H1 (cell line): ENCODE data around the gene CEP250. TPM values are rescaled to one million over a fixed set of nuclear protein-coding genes. Genes with fewer than 3 reads are reported as not detected.

Experiments
- CTCF ChIA-PET: fragments of 300-600 bp; sonication (Branson Sonifier 250); formaldehyde crosslinking; loops from one replicate; lab custom pipeline; 2021; ENCODE audit not compliant: partially characterized antibody; lab: Charles Lee
- POLR2A ChIA-PET: fragments of 300-600 bp; sonication (Branson Sonifier 250); formaldehyde crosslinking; loops from one replicate; lab custom pipeline; 2021; ENCODE audit warnings: inconsistent platforms; ENCODE audit not compliant: partially characterized antibody; lab: Charles Lee
- DNase-seq, 2 experiments: peaks; one replicate each; pipeline versions ENCODE4 v3.0.0 to v3.0.0-alpha.2; 2010 to 2022; ENCODE audit warnings: low spot score in 2 of 2, low read depth in 1 of 2, mixed read lengths in 1 of 2
- FAIRE-seq: peaks from 2 replicates; lab custom pipeline; 2011; peaks lifted over from hg19 to GRCh38; lab: Jason Lieb, UNC
- H2AFZ ChIP-seq: 2 replicates; pipeline ENCODE4 v1.8.1; 2012; ENCODE audit warnings: low read length, inconsistent platforms
- H2AK5ac ChIP-seq: 2 replicates; pipeline ENCODE4 v1.6.1; 2013; ENCODE audit warnings: low read depth, low read length
- H2BK120ac ChIP-seq: replicated peaks from 2 replicates; pipeline ENCODE3; 2013; ENCODE audit warnings: low read depth, low read length, inconsistent platforms
- H2BK12ac ChIP-seq: 2 replicates; pipeline ENCODE4 v1.6.1; 2013; ENCODE audit warnings: low read depth, low read length
- H2BK15ac ChIP-seq: 2 replicates; pipeline ENCODE4 v1.6.1; 2013; ENCODE audit warnings: low read length
- H2BK20ac ChIP-seq: 2 replicates; pipeline ENCODE4 v1.6.1; 2013; ENCODE audit warnings: low read length
- H2BK5ac ChIP-seq: 2 replicates; pipeline ENCODE4 v1.6.1; 2013; ENCODE audit warnings: low read depth, low read length
- H3K14ac ChIP-seq: 2 replicates; pipeline ENCODE4 v1.6.1; 2013; ENCODE audit warnings: inconsistent platforms; ENCODE audit not compliant: insufficient read length
- H3K18ac ChIP-seq: 2 replicates; pipeline ENCODE4 v1.6.1; 2013; ENCODE audit warnings: low read length; ENCODE audit errors: extremely low read depth
- H3K23ac ChIP-seq: 2 replicates; pipeline ENCODE4 v1.6.1; 2013; ENCODE audit warnings: inconsistent platforms; ENCODE audit not compliant: insufficient read length
- H3K23me2 ChIP-seq: 2 replicates; pipeline ENCODE4 v1.6.1; 2013; ENCODE audit warnings: low read depth, low read length
- H3K27ac ChIP-seq: 2 replicates; pipeline ENCODE4 v1.6.1; 2011; ENCODE audit warnings: low read depth, low read length, inconsistent platforms
- H3K27me3 ChIP-seq, 4 experiments: replicated peaks in 1 of 4; 1 replicate in 1 of 4; 2 replicates in 3 of 4; pipeline versions ENCODE4 v1.6.1 to v1.8.1; 2011 to 2013; ENCODE audit warnings: low read length in 3 of 4, mild to moderate bottlenecking in 3 of 4, inconsistent platforms in 2 of 4, mixed read lengths in 2 of 4, moderate library complexity in 1 of 4; ENCODE audit not compliant: control insufficient read depth in 3 of 4, insufficient read depth in 3 of 4; ENCODE audit errors: extremely low read depth in 1 of 4
- H3K36me3 ChIP-seq, 4 experiments: 2 replicates each; pipeline versions ENCODE4 v1.6.1 to v1.8.1; 2011 to 2013; ENCODE audit warnings: mild to moderate bottlenecking in 4 of 4, low read length in 3 of 4, moderate library complexity in 2 of 4, control low read depth in 1 of 4, inconsistent platforms in 1 of 4; ENCODE audit not compliant: insufficient read depth in 4 of 4, control insufficient read depth in 2 of 4
- H3K4ac ChIP-seq: replicated peaks from 2 replicates; pipeline ENCODE3; 2013; ENCODE audit warnings: low read length, low read depth, mixed read lengths, inconsistent platforms; ENCODE audit not compliant: insufficient read length
- H3K4me1 ChIP-seq, 4 experiments: replicated peaks in 1 of 4; 1 replicate in 1 of 4; 2 replicates in 3 of 4; pipeline versions ENCODE4 v1.6.1 to v1.8.1; 2011 to 2013; ENCODE audit warnings: low read length in 3 of 4, inconsistent platforms in 2 of 4, mixed read lengths in 1 of 4; ENCODE audit not compliant: insufficient read depth in 4 of 4, control insufficient read depth in 3 of 4
- H3K4me2 ChIP-seq, 2 experiments: 2 replicates each; pipeline versions ENCODE4 v1.6.1 to v1.8.1; 2011 to 2013; ENCODE audit warnings: low read depth in 2 of 2, low read length in 2 of 2, control low read depth in 1 of 2, inconsistent platforms in 1 of 2, mild to moderate bottlenecking in 1 of 2; ENCODE audit not compliant: insufficient read depth in 1 of 2
- H3K4me3 ChIP-seq, 4 experiments: fragments of 200-600, 300-600 bp in 1 of 4; sonication (generic), shearing (Covaris generic), sonication (Bioruptor Twin) in 1 of 4; 2 replicates each; pipeline versions ENCODE4 v1.5.1 to v1.8.1; 2011 to 2016; ENCODE audit warnings: low read length in 4 of 4, low read depth in 3 of 4, control low read depth in 2 of 4, inconsistent platforms in 2 of 4, mild to moderate bottlenecking in 2 of 4, mixed read lengths in 1 of 4, moderate library complexity in 1 of 4; ENCODE audit not compliant: insufficient read depth in 2 of 4; ENCODE audit errors: extremely low read depth in 1 of 4
- H3K56ac ChIP-seq: replicated peaks from 2 replicates; pipeline ENCODE3; 2013; ENCODE audit warnings: low read depth, mild to moderate bottlenecking, mixed read lengths, low read length, inconsistent platforms; ENCODE audit not compliant: insufficient read length
- H3K79me1 ChIP-seq: 2 replicates; pipeline ENCODE4 v1.6.1; 2013; ENCODE audit warnings: low read depth, low read length, control low read depth
- H3K79me2 ChIP-seq, 2 experiments: 2 replicates each; pipeline versions ENCODE4 v1.6.1 to v1.8.1; 2012 to 2013; ENCODE audit warnings: low read length in 2 of 2, mild to moderate bottlenecking in 2 of 2, inconsistent platforms in 1 of 2; ENCODE audit not compliant: insufficient read depth in 2 of 2, control insufficient read depth in 1 of 2
- H3K9ac ChIP-seq, 4 experiments: replicated peaks in 1 of 4; 1 replicate in 1 of 4; 2 replicates in 3 of 4; pipeline versions ENCODE4 v1.6.1 to v1.8.1; 2011 to 2013; ENCODE audit warnings: low read depth in 3 of 4, low read length in 3 of 4, control low read depth in 2 of 4, mild to moderate bottlenecking in 2 of 4, moderate library complexity in 2 of 4, inconsistent platforms in 1 of 4; ENCODE audit errors: extremely low read depth in 1 of 4
- H3K9me3 ChIP-seq, 2 experiments: 2 replicates each; pipeline versions ENCODE4 v1.6.1 to v1.8.1; 2012 to 2013; ENCODE audit warnings: mild to moderate bottlenecking in 2 of 2, moderate library complexity in 2 of 2, control low read depth in 1 of 2, inconsistent platforms in 1 of 2, low read depth in 1 of 2, low read length in 1 of 2, mixed read lengths in 1 of 2; ENCODE audit not compliant: insufficient read depth in 2 of 2
- H4K20me1 ChIP-seq, 2 experiments: replicated peaks in 1 of 2; 2 replicates each; pipeline versions ENCODE3 to v1.8.1; 2011 to 2013; ENCODE audit warnings: inconsistent platforms in 2 of 2, low read length in 2 of 2, mild to moderate bottlenecking in 1 of 2; ENCODE audit not compliant: insufficient read depth in 2 of 2, control insufficient read depth in 1 of 2
- H4K5ac ChIP-seq: 2 replicates; pipeline ENCODE4 v1.6.1; 2013; ENCODE audit warnings: low read length, low read depth, mixed read lengths, inconsistent platforms; ENCODE audit not compliant: insufficient read length
- H4K8ac ChIP-seq: 2 replicates; pipeline ENCODE4 v1.8.0; 2013; ENCODE audit warnings: mild to moderate bottlenecking, moderate library complexity, low read length, inconsistent platforms; ENCODE audit not compliant: insufficient read depth; ENCODE audit errors: extremely low read depth
- H4K91ac ChIP-seq: replicated peaks from 2 replicates; pipeline ENCODE3; 2013; ENCODE audit warnings: low read length, mixed read lengths, inconsistent platforms; ENCODE audit not compliant: insufficient read length
- ATF2 ChIP-seq: IDR thresholded peaks from 2 replicates; pipeline ENCODE4 v1.6.1; 2012; ENCODE audit warnings: low read length, inconsistent platforms
- CBX5 ChIP-seq: fragments of 300-800, 300-1000 bp; sonication (generic); IDR thresholded peaks from 2 replicates; pipeline ENCODE4 v1.7.1; 2016; ENCODE audit warnings: antibody characterized with exemption, low read length, low read depth
- KDM1A ChIP-seq: fragments of 200-600, 300-600 bp; sonication (generic); IDR thresholded peaks from 2 replicates; pipeline ENCODE4 v1.7.1; 2016; ENCODE audit warnings: mild to moderate bottlenecking, low read length, borderline replicate concordance
- MAX ChIP-seq: IDR thresholded peaks from 2 replicates; pipeline ENCODE4 v1.6.1; 2012; ENCODE audit warnings: inconsistent platforms
- POU5F1 ChIP-seq: IDR thresholded peaks from 2 replicates; pipeline ENCODE4 v1.6.1; 2011; ENCODE audit warnings: low read depth, mild to moderate bottlenecking, low read length, moderate library complexity
- SP2 ChIP-seq: IDR thresholded peaks from 2 replicates; pipeline ENCODE4 v1.6.1; 2012; ENCODE audit warnings: mild to moderate bottlenecking, low read length, inconsistent platforms
- WGBS, 2 experiments: shearing (Covaris generic) in 1 of 2; methylation state at CpG; one replicate each; pipeline versions ENCODE4 v1.1.6 to v1.1.7; 2013 to 2015; ENCODE audit warnings: low lambda C conversion rate in 2 of 2, mixed read lengths in 2 of 2, inconsistent platforms in 1 of 2, low coverage in 1 of 2, missing lambda C conversion rate in 1 of 2; ENCODE audit not compliant: insufficient replicate concordance in 2 of 2, insufficient coverage in 1 of 2, insufficient read length in 1 of 2; ENCODE audit errors: extremely low coverage in 1 of 2, missing lambda C conversion rate in 1 of 2; 5-methylcytosine and 5-hydroxymethylcytosine counted together
- polyA plus RNA-seq, 7 experiments: library from polyadenylated mRNA; depleted of rRNA in 3 of 7; stranded (reverse) in 5 of 7; unstranded in 2 of 7; fragments of >200 nt in 5 of 7; fragments of 200-250 nt in 2 of 7; gene quantifications; 1 replicate in 5 of 7; 2 replicates in 1 of 7; 4 replicates in 1 of 7; pipeline versions ENCODE4 v1.2.1 to v1.2.3, GENCODE V29; 2011 to 2013; ENCODE audit warnings: missing spikeins in 2 of 7, mixed read lengths in 2 of 7
- total RNA-seq: library from RNA; stranded (reverse); fragmentation: NEBNext Ultra II Directional; extraction: Animal tissue kit (Norgen Biotek cat#: 25700); gene quantifications from 2 replicates; pipeline ENCODE4 v1.2.1, GENCODE V29; 2021

The CEP250 gene
- total and polyA plus RNA-seq, 2 of the 8 experiments (the other 6 are each of a cell fraction or from before 2014, with no cell fraction given), result 2.6 to 33.7 TPM

GRCh38 chr20:35556871-35557270 is 101.5 kb downstream of the CEP250 start:
- CTCF ChIA-PET, result interaction anchor here (1.6 kb wide), 1 partner anchor 10 kb away, joined by 5 read pairs; no protein-coding TSS in a partner anchor
- H3K18ac ChIP-seq, result no peak overlapping the region
- TF ChIP-seq MAX, result no peak
- no peak for TF ChIP-seq ATF2
- no peak for TF ChIP-seq CBX5
- TF ChIP-seq KDM1A, result no peak
- no peak for TF ChIP-seq POU5F1
- TF ChIP-seq SP2, result no peak
- TF ChIP-seq, all 59 proteins: peak for 0
- FAIRE-seq (no peak), DNase-seq (no peak)
- Histone ChIP-seq H2BK120ac (no peak overlapping the region), H3K4me2 (no peak overlapping the region), H2BK15ac (no peak overlapping the region), H3K4ac (no peak overlapping the region), H3K27ac (no peak overlapping the region), H3K23me2 (0 out of 2 replicates have a peak, but pooled peaks cover 2% of the 10 kb centered on the region), H3K14ac (no peak overlapping the region), H2BK12ac (no peak overlapping the region), H4K20me1 (peaks cover 0 to 6% of the 10 kb centered on the region in 2 experiments), H3K56ac (no peak overlapping the region), H3K4me1 (peaks cover 0 to 4% (median 2%) of the 10 kb centered on the region in 4 experiments; a peak in 4 of 7 replicates), H3K79me1 (0 out of 2 replicates have a peak, but pooled peaks cover under 1% of the 10 kb centered on the region), H3K23ac (no peak overlapping the region), H2BK5ac (no peak overlapping the region), H2BK20ac (no peak overlapping the region), H3K9ac (no peak overlapping the region), H2AK5ac (no peak overlapping the region), H3K27me3 (no peaks in the 10 kb centered on the region), H3K9me3 (no peaks in the 10 kb centered on the region), H4K8ac (no peak overlapping the region), H3K4me3 (no peak overlapping the region), H4K5ac (no peak overlapping the region), H4K91ac (no peak overlapping the region), H2AFZ (no peak overlapping the region), H3K36me3 (peaks cover 2 to 37% (median 8%) of the 10 kb centered on the region in 4 experiments; a peak in 6 of 8 replicates), H3K79me2 (no peaks in the 10 kb centered on the region)
- WGBS, 2 experiments, result 96% methylated on average over 8 of the region's 8 CpGs; no CpG with 5 or more reads in 1 of the 2 experiments
- POLR2A ChIA-PET, result interaction anchor here (0.7 to 4.4 kb wide), 5 partner anchors 11 to 86 kb away, joined by 3 to 18 read pairs (median 3); no protein-coding TSS in a partner anchor
